ENCODE measurements around the gene DCAF7. TPM values are rescaled to one million over a fixed set of nuclear protein-coding genes. Genes with fewer than 3 reads are reported as not detected.

The DCAF7 gene
- total and polyA plus RNA-seq, 4 experiments from 2014 or later: 75.6 to 93.0 (median 86.5) TPM

DNA sequence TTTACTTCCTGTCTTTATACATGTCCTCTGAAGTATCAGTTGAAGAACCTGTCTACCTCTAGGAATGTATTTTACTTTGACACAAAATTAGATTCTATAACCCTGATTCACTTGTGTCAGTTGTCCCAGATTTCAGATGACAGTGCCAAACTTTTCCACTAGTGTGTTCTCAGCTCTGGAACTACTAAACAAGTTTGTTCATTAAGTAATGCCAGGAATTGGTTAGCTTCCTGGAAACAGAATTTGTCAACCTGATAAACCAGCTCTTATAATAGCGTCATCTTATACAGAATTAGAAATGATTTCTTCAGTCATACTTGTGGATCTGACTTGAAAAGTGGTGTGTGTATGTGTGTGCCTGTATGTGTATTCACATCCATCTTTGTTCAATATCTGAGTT, 79.3 kb downstream of the DCAF7 start:
- Histone ChIP-seq H3K36me3 (ENCODE audit: insufficient read depth, low read length) (peaks cover 12% of the 10 kb centered on the region), H3K4me3 (ENCODE audit: low read length in 2 of 2) (no peak overlapping the region), H3K27ac (ENCODE audit: low read depth, low read length) (no peak overlapping the region), H3K27me3 (ENCODE audit: insufficient read depth, low read length) (no peaks in the 10 kb centered on the region), H3K4me1 (ENCODE audit: insufficient read depth, low read length) (peaks cover 45% of the 10 kb centered on the region), H3K9me3 (ENCODE audit: control insufficient read depth in 1 of 2, low read length in 2 of 2) (no peaks in the 10 kb centered on the region)
- intact Hi-C loops (cut with micrococcal nuclease): no loop called here
- peaks cover 15 to 33% of the 10 kb centered on the region in 2 donors for H3K36me3 Mint-ChIP-seq
- H3K27ac Mint-ChIP-seq: no peak overlapping the region
- peaks cover 42 to 75% (median 51%) of the 10 kb centered on the region in 4 donors for H3K4me1 Mint-ChIP-seq
- H3K4me3 Mint-ChIP-seq: no peak overlapping the region
- no peaks in the 10 kb centered on the region for H3K27me3 Mint-ChIP-seq
- no peaks in the 10 kb centered on the region for H3K9me3 Mint-ChIP-seq
- DNase-seq: no peak
- POLR2A ChIA-PET (ENCODE audit: partially characterized antibody): interaction anchor here (1.4 to 1.8 kb wide), 2 partner anchors 8 to 81 kb away, joined by 4 to 9 read pairs; partner anchors contain the start of gene MAP3K3
- CTCF ChIA-PET (ENCODE audit: partially characterized antibody): interaction anchor here (1.4 kb wide), 2 partner anchors 81 to 204 kb away, joined by 3 to 4 read pairs; no protein-coding TSS in a partner anchor

DNA sequence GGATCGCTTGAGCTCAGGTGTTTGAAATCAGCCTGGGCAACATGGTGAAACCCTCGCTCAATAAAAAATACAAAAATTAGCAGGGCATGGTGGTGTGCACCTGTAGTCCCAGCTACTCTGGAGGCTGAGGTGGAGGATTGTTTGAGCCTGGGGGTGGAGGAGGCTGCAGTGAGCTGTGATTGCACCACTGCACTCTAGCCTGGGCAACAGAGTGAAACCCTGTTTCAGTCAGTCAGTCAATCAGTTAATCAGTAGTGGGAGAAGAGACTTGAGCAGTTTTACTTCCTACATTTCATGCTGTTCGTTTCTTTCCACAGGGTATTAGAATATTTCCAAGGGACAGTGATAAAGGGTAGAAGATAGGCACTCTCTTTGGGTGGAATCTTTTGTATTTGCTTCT, 80.8 kb downstream of the DCAF7 start:
- intact Hi-C loops (cut with micrococcal nuclease): no loop called here
- ChIA-PET CTCF (ENCODE audit: partially characterized antibody) (interaction anchor here (1.4 to 1.7 kb wide), 2 partner anchors 9 to 79 kb away, joined by 3 to 6 read pairs; partner anchors contain the start of gene MAP3K3), POLR2A (ENCODE audit: partially characterized antibody) (interaction anchor here (1.8 kb wide), 1 partner anchor 9 kb away, joined by 9 read pairs; the partner anchor contains the start of gene MAP3K3)
- no peak for DNase-seq
- Histone ChIP-seq H3K27me3 (ENCODE audit: insufficient read depth, low read length) (no peaks in the 10 kb centered on the region), H3K4me3 (ENCODE audit: low read length in 2 of 2) (no peak overlapping the region), H3K4me1 (ENCODE audit: insufficient read depth, low read length) (peaks cover 30% of the 10 kb centered on the region), H3K36me3 (ENCODE audit: insufficient read depth, low read length) (peaks cover 21% of the 10 kb centered on the region), H3K9me3 (ENCODE audit: control insufficient read depth in 1 of 2, low read length in 2 of 2) (no peaks in the 10 kb centered on the region), H3K27ac (ENCODE audit: low read depth, low read length) (no peak overlapping the region)
- Mint-ChIP-seq H3K9me3 (no peaks in the 10 kb centered on the region), H3K27me3 (no peaks in the 10 kb centered on the region), H3K27ac (no peak overlapping the region), H3K4me3 (no peak overlapping the region), H3K36me3 (peaks cover 29 to 46% of the 10 kb centered on the region in 2 donors), H3K4me1 (peaks cover 37 to 60% (median 43%) of the 10 kb centered on the region in 4 donors)

DNA sequence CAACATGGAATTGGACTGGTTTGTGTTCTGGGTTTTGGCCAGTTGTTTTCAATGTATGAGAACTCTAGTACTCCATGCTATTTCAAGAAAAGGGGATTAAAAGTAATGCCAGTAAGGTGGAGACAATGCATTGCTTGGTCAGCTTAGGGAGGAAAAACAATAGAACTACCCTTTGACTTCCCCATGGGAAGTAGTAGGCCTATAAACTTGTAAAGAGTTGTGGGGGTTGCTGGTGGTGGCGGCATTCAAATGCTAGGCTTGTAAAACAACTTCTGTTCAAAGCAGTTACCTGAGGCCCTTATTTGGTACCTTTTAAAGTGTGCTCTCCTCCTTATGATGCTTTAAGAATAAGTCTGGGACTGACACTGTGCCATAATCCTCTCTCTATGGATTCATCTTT, 81.3 kb downstream of the DCAF7 start:
- Histone ChIP-seq H3K9me3 (ENCODE audit: control insufficient read depth in 1 of 2, low read length in 2 of 2) (no peaks in the 10 kb centered on the region), H3K36me3 (ENCODE audit: insufficient read depth, low read length) (peaks cover 27% of the 10 kb centered on the region), H3K4me1 (ENCODE audit: insufficient read depth, low read length) (peaks cover 25% of the 10 kb centered on the region), H3K27ac (ENCODE audit: low read depth, low read length) (no peak overlapping the region), H3K27me3 (ENCODE audit: insufficient read depth, low read length) (no peaks in the 10 kb centered on the region), H3K4me3 (ENCODE audit: low read length in 2 of 2) (no peak overlapping the region)
- Mint-ChIP-seq H3K4me3 (no peak overlapping the region), H3K36me3 (peaks cover 34 to 52% of the 10 kb centered on the region in 2 donors), H3K27ac (no peak overlapping the region), H3K4me1 (peaks cover 35 to 58% (median 43%) of the 10 kb centered on the region in 4 donors), H3K27me3 (no peaks in the 10 kb centered on the region), H3K9me3 (no peaks in the 10 kb centered on the region)
- ChIA-PET CTCF (ENCODE audit: partially characterized antibody) (interaction anchor here (1.7 kb wide), 1 partner anchor 10 kb away, joined by 6 read pairs; the partner anchor contains the start of gene MAP3K3), POLR2A (ENCODE audit: partially characterized antibody) (interaction anchor here (1.8 kb wide), 1 partner anchor 10 kb away, joined by 9 read pairs; the partner anchor contains the start of gene MAP3K3)
- no peak for DNase-seq
- intact Hi-C loops (cut with micrococcal nuclease): no loop called here

DNA sequence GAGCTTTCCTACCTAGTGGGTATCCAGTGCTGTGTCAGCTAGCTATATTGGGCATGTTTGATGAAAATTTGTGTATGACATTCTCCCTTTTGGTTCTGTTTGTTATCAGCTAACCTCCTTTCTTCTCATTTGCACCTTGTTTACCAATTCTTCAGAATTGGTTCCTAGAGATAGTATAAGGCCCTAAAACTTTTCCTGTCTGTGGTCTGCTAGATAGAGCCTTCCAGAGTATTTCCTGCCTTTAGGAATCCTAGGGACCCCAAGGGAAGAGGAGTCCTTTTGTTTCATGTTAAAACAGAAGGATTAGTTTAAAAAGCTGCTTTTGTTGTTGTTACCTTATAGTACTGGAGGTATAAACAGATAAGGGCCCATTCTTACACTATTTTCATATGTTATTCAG, 83.5 kb downstream of the DCAF7 start:
- no peak for DNase-seq
- peaks cover 41 to 63% of the 10 kb centered on the region in 2 donors for H3K36me3 Mint-ChIP-seq
- H3K4me3 Mint-ChIP-seq: peak overlapping the region in 1 of 8 donors; percentile 22
- no peaks in the 10 kb centered on the region for H3K27me3 Mint-ChIP-seq
- no peaks in the 10 kb centered on the region for H3K9me3 Mint-ChIP-seq
- no peak overlapping the region for H3K4me3 ChIP-seq (ENCODE audit: low read length in 2 of 2)
- H3K27ac ChIP-seq (ENCODE audit: low read depth, low read length): no peak overlapping the region
- H3K36me3 ChIP-seq (ENCODE audit: insufficient read depth, low read length): peaks cover 33% of the 10 kb centered on the region
- peaks cover 32 to 49% (median 39%) of the 10 kb centered on the region in 4 donors for H3K4me1 Mint-ChIP-seq
- CTCF ChIA-PET (ENCODE audit: partially characterized antibody): interaction anchor here (1.1 to 1.3 kb wide), 2 partner anchors 76 to 78 kb away, joined by 3 read pairs; no protein-coding TSS in a partner anchor
- H3K27me3 ChIP-seq (ENCODE audit: insufficient read depth, low read length): no peaks in the 10 kb centered on the region
- H3K27ac Mint-ChIP-seq: peak overlapping the region in 2 of 7 donors; percentile 19 to 28
- POLR2A ChIA-PET (ENCODE audit: partially characterized antibody): interaction anchor here (0.7 to 1.9 kb wide), 5 partner anchors 11 to 77 kb away, joined by 3 to 7 read pairs (median 5); partner anchors contain the start of gene MAP3K3
- intact Hi-C loops (cut with micrococcal nuclease): no loop called here
- H3K9me3 ChIP-seq (ENCODE audit: control insufficient read depth in 1 of 2, low read length in 2 of 2): no peaks in the 10 kb centered on the region
- peaks cover 18% of the 10 kb centered on the region for H3K4me1 ChIP-seq (ENCODE audit: insufficient read depth, low read length)

DNA sequence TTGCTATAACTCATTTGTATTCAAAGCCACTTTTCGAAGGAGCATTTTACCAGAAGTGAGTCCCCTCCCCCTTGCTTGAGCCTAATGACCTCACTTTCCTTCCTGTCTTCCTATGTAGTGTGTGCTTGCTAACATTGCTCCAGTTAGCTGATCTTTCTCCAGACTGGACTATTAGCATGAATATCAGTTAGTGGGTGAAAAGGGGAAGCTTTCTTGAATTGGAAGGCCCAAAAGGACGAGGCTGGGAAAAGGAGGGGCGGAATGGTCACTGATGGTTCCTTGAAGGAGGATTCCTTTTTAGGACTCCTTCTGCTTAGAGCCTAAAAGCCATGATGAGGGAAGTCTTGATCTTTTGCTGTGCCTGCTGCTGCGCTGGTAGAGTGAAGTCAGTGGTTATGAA, 83.9 kb downstream of the DCAF7 start:
- H3K4me1 Mint-ChIP-seq: peaks cover 35 to 54% (median 42%) of the 10 kb centered on the region in 4 donors

DNA sequence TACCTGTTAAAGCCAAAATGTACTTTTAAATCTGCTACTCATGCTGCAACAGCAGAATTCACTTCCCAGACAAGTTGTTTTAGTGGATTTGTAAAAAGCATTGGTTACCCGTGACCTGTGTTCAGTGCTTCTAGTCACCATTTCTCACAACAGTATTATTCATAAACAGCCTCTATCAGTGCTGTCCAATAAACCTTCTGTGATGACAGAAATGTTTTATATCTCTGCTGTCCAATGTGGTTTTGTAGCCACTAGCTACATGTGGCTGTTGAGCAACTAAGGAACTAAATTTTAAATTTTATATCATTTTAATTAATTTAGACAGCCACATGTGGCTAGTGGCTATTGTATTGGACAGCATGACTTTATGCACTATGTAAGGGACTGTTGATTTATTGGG, 84.5 kb downstream of the DCAF7 start:
- no peak overlapping the region for H3K4me3 ChIP-seq (ENCODE audit: low read length in 2 of 2)
- Mint-ChIP-seq H3K9me3 (no peaks in the 10 kb centered on the region), H3K36me3 (peaks cover 41 to 63% of the 10 kb centered on the region in 2 donors), H3K4me3 (no peak overlapping the region), H3K4me1 (peaks cover 34 to 54% (median 43%) of the 10 kb centered on the region in 4 donors), H3K27me3 (no peaks in the 10 kb centered on the region), H3K27ac (peak overlapping the region in 2 of 7 donors; percentile 8 to 38)
- intact Hi-C loops (cut with micrococcal nuclease): no loop called here
- H3K9me3 ChIP-seq (ENCODE audit: control insufficient read depth in 1 of 2, low read length in 2 of 2): no peaks in the 10 kb centered on the region
- POLR2A ChIA-PET (ENCODE audit: partially characterized antibody): interaction anchor here (1.6 to 1.9 kb wide), 2 partner anchors 12 to 60 kb away, joined by 5 to 12 read pairs; partner anchors contain the start of gene MAP3K3
- H3K4me1 ChIP-seq (ENCODE audit: insufficient read depth, low read length): peaks cover 22% of the 10 kb centered on the region
- H3K27ac ChIP-seq (ENCODE audit: low read depth, low read length): no peak overlapping the region
- H3K36me3 ChIP-seq (ENCODE audit: insufficient read depth, low read length): peaks cover 33% of the 10 kb centered on the region
- no peaks in the 10 kb centered on the region for H3K27me3 ChIP-seq (ENCODE audit: insufficient read depth, low read length)
- CTCF ChIA-PET (ENCODE audit: partially characterized antibody): interaction anchor here (1.1 to 1.3 kb wide), 2 partner anchors 44 to 210 kb away, joined by 3 to 5 read pairs; no protein-coding TSS in a partner anchor
- DNase-seq: no peak

More for the DNA sequence above, 83.9 kb downstream of the DCAF7 start:
- Mint-ChIP-seq H3K9me3 (no peaks in the 10 kb centered on the region), H3K27me3 (no peaks in the 10 kb centered on the region), H3K4me3 (no peak overlapping the region), H3K27ac (peak overlapping the region in 3 of 7 donors; percentile 25 to 61 (median 28)), H3K36me3 (peaks cover 41 to 64% of the 10 kb centered on the region in 2 donors)
- Histone ChIP-seq H3K27ac (ENCODE audit: low read depth, low read length) (no peak overlapping the region), H3K4me3 (ENCODE audit: low read length in 2 of 2) (no peak overlapping the region), H3K9me3 (ENCODE audit: control insufficient read depth in 1 of 2, low read length in 2 of 2) (no peaks in the 10 kb centered on the region), H3K27me3 (ENCODE audit: insufficient read depth, low read length) (no peaks in the 10 kb centered on the region), H3K36me3 (ENCODE audit: insufficient read depth, low read length) (peaks cover 33% of the 10 kb centered on the region), H3K4me1 (ENCODE audit: insufficient read depth, low read length) (peaks cover 20% of the 10 kb centered on the region)
- no peak for DNase-seq
- intact Hi-C loops (cut with micrococcal nuclease): no loop called here
- ChIA-PET POLR2A (ENCODE audit: partially characterized antibody) (interaction anchor here (0.7 to 1.9 kb wide), 4 partner anchors 11 to 76 kb away, joined by 3 to 6 read pairs (median 4); no protein-coding TSS in a partner anchor), CTCF (ENCODE audit: partially characterized antibody) (interaction anchor here (1.1 to 1.3 kb wide), 3 partner anchors 76 to 209 kb away, joined by 3 to 5 read pairs (median 3); no protein-coding TSS in a partner anchor)

DNA sequence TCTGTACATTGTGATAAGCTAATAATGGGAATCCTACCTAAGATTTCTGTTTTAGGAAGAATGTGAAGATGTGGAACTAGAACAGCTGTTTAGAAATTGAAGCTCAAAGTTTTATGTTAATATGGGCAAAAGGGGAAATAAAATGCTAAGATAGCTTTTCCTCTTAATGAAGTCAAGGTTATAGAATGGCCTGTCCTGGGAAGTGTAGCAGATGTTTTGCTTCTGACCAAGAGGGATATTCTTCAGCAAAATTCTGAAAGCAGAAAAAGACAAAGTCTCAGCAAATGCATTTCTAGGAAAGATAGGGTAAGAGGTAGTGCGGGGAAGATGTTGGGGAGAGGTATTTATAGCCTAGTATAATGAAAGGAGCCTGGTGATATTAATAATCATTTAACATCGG, 85.0 kb downstream of the DCAF7 start:
- peaks cover 22% of the 10 kb centered on the region for H3K4me1 ChIP-seq (ENCODE audit: insufficient read depth, low read length)
- H3K27ac Mint-ChIP-seq: peak overlapping the region in 2 of 7 donors; percentile 8 to 38
- no peak overlapping the region for H3K4me3 Mint-ChIP-seq
- H3K4me1 Mint-ChIP-seq: peaks cover 33 to 56% (median 44%) of the 10 kb centered on the region in 4 donors
- no peak overlapping the region for H3K27ac ChIP-seq (ENCODE audit: low read depth, low read length)
- ChIA-PET POLR2A (ENCODE audit: partially characterized antibody) (interaction anchor here (1.6 to 1.9 kb wide), 2 partner anchors 13 to 59 kb away, joined by 5 to 12 read pairs; partner anchors contain the start of gene MAP3K3), CTCF (ENCODE audit: partially characterized antibody) (interaction anchor here (1.1 to 1.3 kb wide), 2 partner anchors 44 to 210 kb away, joined by 3 to 5 read pairs; no protein-coding TSS in a partner anchor)
- peaks cover 41 to 62% of the 10 kb centered on the region in 2 donors for H3K36me3 Mint-ChIP-seq
- no peak for DNase-seq
- H3K4me3 ChIP-seq (ENCODE audit: low read length in 2 of 2): no peak overlapping the region
- no peaks in the 10 kb centered on the region for H3K9me3 Mint-ChIP-seq
- H3K9me3 ChIP-seq (ENCODE audit: control insufficient read depth in 1 of 2, low read length in 2 of 2): no peaks in the 10 kb centered on the region
- peaks cover 33% of the 10 kb centered on the region for H3K36me3 ChIP-seq (ENCODE audit: insufficient read depth, low read length)
- no peaks in the 10 kb centered on the region for H3K27me3 Mint-ChIP-seq
- H3K27me3 ChIP-seq (ENCODE audit: insufficient read depth, low read length): no peaks in the 10 kb centered on the region
- intact Hi-C loops (cut with micrococcal nuclease): no loop called here
